Osteoblast (primary cell): ENCODE results near the gene C16orf96. TPM values are rescaled to one million over a fixed set of nuclear protein-coding genes. Genes with fewer than 3 reads are reported as not detected.

Experiments
- DNase-seq: peaks from one replicate; pipeline ENCODE4 v3.0.0; 2011; ENCODE audit warnings: low spot score, mixed read lengths; ENCODE audit not compliant: insufficient read length; ENCODE audit errors: missing footprints
- H2AFZ ChIP-seq: 2 replicates; pipeline ENCODE4 v1.6.0; 2011; ENCODE audit warnings: mild to moderate bottlenecking, low read length
- H3K27ac ChIP-seq: 2 replicates; pipeline ENCODE4 v1.5.1; 2011; ENCODE audit warnings: mild to moderate bottlenecking, low read depth, low read length, moderate library complexity
- H3K27me3 ChIP-seq: 2 replicates; pipeline ENCODE4 v1.6.0; 2012; ENCODE audit warnings: mild to moderate bottlenecking, control low read depth, inconsistent platforms, low read length, moderate library complexity; ENCODE audit not compliant: insufficient read depth
- H3K36me3 ChIP-seq: 2 replicates; pipeline ENCODE4 v1.5.1; 2011; ENCODE audit warnings: mild to moderate bottlenecking, low read length, control low read depth, moderate library complexity; ENCODE audit not compliant: insufficient read depth
- H3K4me1 ChIP-seq: 2 replicates; pipeline ENCODE4 v1.5.1; 2011; ENCODE audit warnings: mild to moderate bottlenecking, low read length, control low read depth, moderate library complexity; ENCODE audit not compliant: insufficient read depth
- H3K4me2 ChIP-seq: 2 replicates; pipeline ENCODE4 v1.6.0; 2011; ENCODE audit warnings: mild to moderate bottlenecking, low read length; ENCODE audit not compliant: insufficient read depth
- H3K4me3 ChIP-seq: fragments of 200-600 bp; sonication (generic); 3 replicates; pipeline ENCODE4 v1.5.1; 2012; ENCODE audit warnings: mild to moderate bottlenecking, low read length, inconsistent platforms; ENCODE audit not compliant: insufficient read depth
- H3K79me2 ChIP-seq: 2 replicates; pipeline ENCODE4 v1.6.0; 2012; ENCODE audit warnings: mild to moderate bottlenecking, low read length, control low read depth, inconsistent platforms; ENCODE audit not compliant: insufficient read depth
- H3K9me3 ChIP-seq: 2 replicates; pipeline ENCODE4 v1.5.1; 2011; ENCODE audit warnings: low read depth, low read length, control low read depth
- H4K20me1 ChIP-seq: 2 replicates; pipeline ENCODE4 v1.6.0; 2012; ENCODE audit warnings: mild to moderate bottlenecking, low read length, control low read depth; ENCODE audit not compliant: insufficient read depth
- total RNA-seq: library from RNA; depleted of rRNA; stranded (reverse); fragments of >200 nt; gene quantifications from 2 replicates; pipeline ENCODE4 v1.2.3, GENCODE V29; 2012
- TF ChIP-seq, protein P1 (sequence below): IDR thresholded peaks from 2 replicates; pipeline ENCODE4 v1.5.1; 2011; ENCODE audit warnings: mild to moderate bottlenecking, low read depth, low read length, moderate library complexity; ENCODE audit errors: extremely low read depth

The C16orf96 gene
- total RNA-seq, 1 donor: not detected

DNA sequence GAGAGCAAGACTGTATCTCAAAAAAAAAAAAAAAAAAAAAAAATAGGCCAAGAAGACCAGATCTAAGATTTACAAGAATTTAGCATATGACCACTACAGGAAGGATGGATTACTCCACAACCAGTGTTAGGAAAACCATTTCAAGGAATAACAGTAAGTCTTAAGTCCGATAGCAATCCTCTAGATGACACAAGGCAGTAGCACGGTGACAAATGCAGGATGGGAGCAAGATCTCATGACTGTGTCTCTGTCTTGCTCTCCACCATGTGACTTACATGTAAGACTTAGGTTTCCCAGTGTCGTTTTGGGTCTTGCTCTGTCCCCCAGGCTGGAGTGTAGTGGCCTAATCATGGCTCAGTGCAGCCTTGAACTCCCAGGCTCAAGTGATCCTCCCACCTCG, 27.8 kb downstream of the C16orf96 start:
- no peaks in the 10 kb centered on the region for H4K20me1 ChIP-seq
- H2AFZ ChIP-seq: no peak overlapping the region
- peaks cover 8% of the 10 kb centered on the region for H3K27me3 ChIP-seq
- no peaks in the 10 kb centered on the region for H3K4me1 ChIP-seq
- H3K79me2 ChIP-seq: no peaks in the 10 kb centered on the region
- TF ChIP-seq, protein P1, sequence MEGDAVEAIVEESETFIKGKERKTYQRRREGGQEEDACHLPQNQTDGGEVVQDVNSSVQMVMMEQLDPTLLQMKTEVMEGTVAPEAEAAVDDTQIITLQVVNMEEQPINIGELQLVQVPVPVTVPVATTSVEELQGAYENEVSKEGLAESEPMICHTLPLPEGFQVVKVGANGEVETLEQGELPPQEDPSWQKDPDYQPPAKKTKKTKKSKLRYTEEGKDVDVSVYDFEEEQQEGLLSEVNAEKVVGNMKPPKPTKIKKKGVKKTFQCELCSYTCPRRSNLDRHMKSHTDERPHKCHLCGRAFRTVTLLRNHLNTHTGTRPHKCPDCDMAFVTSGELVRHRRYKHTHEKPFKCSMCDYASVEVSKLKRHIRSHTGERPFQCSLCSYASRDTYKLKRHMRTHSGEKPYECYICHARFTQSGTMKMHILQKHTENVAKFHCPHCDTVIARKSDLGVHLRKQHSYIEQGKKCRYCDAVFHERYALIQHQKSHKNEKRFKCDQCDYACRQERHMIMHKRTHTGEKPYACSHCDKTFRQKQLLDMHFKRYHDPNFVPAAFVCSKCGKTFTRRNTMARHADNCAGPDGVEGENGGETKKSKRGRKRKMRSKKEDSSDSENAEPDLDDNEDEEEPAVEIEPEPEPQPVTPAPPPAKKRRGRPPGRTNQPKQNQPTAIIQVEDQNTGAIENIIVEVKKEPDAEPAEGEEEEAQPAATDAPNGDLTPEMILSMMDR: no peak
- H3K36me3 ChIP-seq: no peaks in the 10 kb centered on the region
- H3K27ac ChIP-seq: no peak overlapping the region
- H3K4me3 ChIP-seq: no peak overlapping the region
- peaks cover 4% of the 10 kb centered on the region for H3K9me3 ChIP-seq
- H3K4me2 ChIP-seq: no peak overlapping the region
- peak; percentile 73 for DNase-seq

DNA sequence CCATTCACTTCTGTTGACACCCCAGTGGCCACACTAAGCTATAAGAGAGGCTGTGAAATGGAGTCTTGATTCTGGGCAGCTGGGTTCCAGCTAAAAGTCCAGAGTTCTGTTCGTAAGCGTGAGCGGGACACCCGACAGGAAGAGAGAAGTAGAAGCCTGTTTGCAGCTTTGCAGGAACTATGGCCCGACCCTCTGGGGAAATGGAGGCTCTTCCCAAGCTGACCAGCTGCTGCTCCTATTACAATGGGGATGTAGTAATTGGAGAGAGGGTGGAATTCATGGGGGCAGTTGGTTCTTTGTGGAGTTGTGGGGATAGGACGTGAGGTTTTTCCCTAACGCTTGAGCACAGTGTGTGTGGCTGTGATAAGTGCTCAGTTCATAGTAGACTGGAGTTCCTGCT, 30.2 kb downstream of the C16orf96 start:
- Histone ChIP-seq H3K4me1 (no peaks in the 10 kb centered on the region), H3K27me3 (peaks cover 10% of the 10 kb centered on the region), H3K36me3 (no peaks in the 10 kb centered on the region), H2AFZ (no peak overlapping the region), H3K79me2 (no peaks in the 10 kb centered on the region), H3K4me3 (no peak overlapping the region), H3K9me3 (peaks cover 4% of the 10 kb centered on the region), H3K27ac (no peak overlapping the region), H4K20me1 (no peaks in the 10 kb centered on the region), H3K4me2 (no peak overlapping the region)
- TF ChIP-seq, protein P1: no peak
- DNase-seq: peak; percentile 8

GRCh38 chr16:4588386-4588785, 32.2 kb downstream of the C16orf96 start:
- Histone ChIP-seq H3K9me3 (peaks cover 4% of the 10 kb centered on the region), H4K20me1 (no peaks in the 10 kb centered on the region), H2AFZ (no peak overlapping the region), H3K36me3 (no peaks in the 10 kb centered on the region), H3K4me2 (no peak overlapping the region), H3K79me2 (no peaks in the 10 kb centered on the region), H3K4me1 (no peaks in the 10 kb centered on the region), H3K4me3 (no peak overlapping the region), H3K27me3 (peaks cover 12% of the 10 kb centered on the region), H3K27ac (no peak overlapping the region)
- TF ChIP-seq, protein P1: no peak
- DNase-seq: no peak

GRCh38 chr16:4588961-4589360, 32.8 kb downstream of the C16orf96 start:
- H2AFZ ChIP-seq: no peak overlapping the region
- H3K9me3 ChIP-seq: peaks cover 4% of the 10 kb centered on the region
- H3K4me1 ChIP-seq: no peaks in the 10 kb centered on the region
- no peaks in the 10 kb centered on the region for H3K36me3 ChIP-seq
- H3K4me2 ChIP-seq: no peak overlapping the region
- H3K4me3 ChIP-seq: no peak overlapping the region
- DNase-seq: peak; percentile 61
- H3K79me2 ChIP-seq: no peaks in the 10 kb centered on the region
- no peaks in the 10 kb centered on the region for H4K20me1 ChIP-seq
- no peak overlapping the region for H3K27ac ChIP-seq
- peaks cover 12% of the 10 kb centered on the region for H3K27me3 ChIP-seq
- TF ChIP-seq, protein P1: no peak
